Neuronal stem cell (in vitro differentiated cells): Measurements from ENCODE around the gene TMC8.

Experiments used
- DNase-seq: peaks from one replicate; pipeline ENCODE4 v3.0.0-alpha.2; 2013; ENCODE audit warnings: low spot score
- H2AFZ ChIP-seq: one replicate; pipeline ENCODE4 v1.6.1; 2013; ENCODE audit warnings: mild to moderate bottlenecking, low read length, inconsistent platforms
- H2AK5ac ChIP-seq: 2 replicates; pipeline ENCODE4 v1.6.1; 2013; ENCODE audit warnings: low read depth, mild to moderate bottlenecking, inconsistent platforms, low read length, moderate library complexity, mixed read lengths
- H2BK120ac ChIP-seq: 2 replicates; pipeline ENCODE4 v1.6.1; 2013; ENCODE audit warnings: low read depth, mild to moderate bottlenecking, inconsistent platforms, low read length, moderate library complexity, mixed read lengths
- H2BK12ac ChIP-seq: one replicate; pipeline ENCODE4 v1.6.1; 2013; ENCODE audit warnings: low read length, inconsistent platforms
- H2BK15ac ChIP-seq: 2 replicates; pipeline ENCODE4 v1.6.1; 2013; ENCODE audit warnings: mild to moderate bottlenecking, low read length, inconsistent platforms, mixed read lengths
- H2BK5ac ChIP-seq: one replicate; pipeline ENCODE4 v1.6.1; 2013; ENCODE audit warnings: inconsistent platforms, mild to moderate bottlenecking, low read length, moderate library complexity
- H3K14ac ChIP-seq: one replicate; pipeline ENCODE4 v1.6.1; 2013; ENCODE audit warnings: low read length, inconsistent platforms
- H3K18ac ChIP-seq: 2 replicates; pipeline ENCODE4 v1.6.1; 2013; ENCODE audit warnings: low read length, inconsistent platforms
- H3K23ac ChIP-seq: 2 replicates; pipeline ENCODE4 v1.6.1; 2013; ENCODE audit warnings: low read depth, mild to moderate bottlenecking, mixed read lengths, low read length, inconsistent platforms; ENCODE audit not compliant: poor library complexity
- H3K27ac ChIP-seq: replicated peaks from 3 replicates; pipeline ENCODE4 v1.5.1; 2013; ENCODE audit warnings: low read length, inconsistent platforms
- H3K27me3 ChIP-seq, 3 experiments: 2 replicates each; pipeline ENCODE4 v1.6.1; 2013; ENCODE audit warnings: low read length in 3 of 3, mild to moderate bottlenecking in 2 of 3, inconsistent platforms in 1 of 3, low read depth in 1 of 3, mixed read lengths in 1 of 3, moderate library complexity in 1 of 3; ENCODE audit not compliant: control insufficient read depth in 3 of 3, insufficient read depth in 3 of 3
- H3K36me3 ChIP-seq, 2 donors: replicated peaks in 1 of 2; 2 replicates each; pipeline ENCODE4 v1.6.1; 2013; ENCODE audit warnings: low read length in 2 of 2; ENCODE audit not compliant: control insufficient read depth in 2 of 2, insufficient read depth in 2 of 2
- H3K4ac ChIP-seq: 2 replicates; pipeline ENCODE4 v1.6.1; 2013; ENCODE audit warnings: inconsistent platforms, mild to moderate bottlenecking, low read length, moderate library complexity
- H3K4me1 ChIP-seq, 2 donors: 1 replicate in 1 of 2; 2 replicates in 1 of 2; pipeline ENCODE4 v1.6.1; 2013; ENCODE audit warnings: low read length in 2 of 2, low read depth in 1 of 2; ENCODE audit not compliant: control insufficient read depth in 2 of 2, insufficient read depth in 1 of 2
- H3K4me2 ChIP-seq: one replicate; pipeline ENCODE4 v1.6.1; 2013; ENCODE audit warnings: mild to moderate bottlenecking, low read length, inconsistent platforms; ENCODE audit not compliant: insufficient read depth, poor library complexity, severe bottlenecking
- H3K4me3 ChIP-seq, 2 donors: 2 replicates each; pipeline ENCODE4 v1.5.1; 2013; ENCODE audit warnings: low read length in 2 of 2, mild to moderate bottlenecking in 2 of 2, inconsistent platforms in 1 of 2, moderate library complexity in 1 of 2
- H3K79me1 ChIP-seq: one replicate; pipeline ENCODE4 v1.6.1; 2013; ENCODE audit warnings: low read depth, mild to moderate bottlenecking, inconsistent platforms, low read length, moderate library complexity
- H3K9ac ChIP-seq: one replicate; pipeline ENCODE4 v1.6.1; 2013; ENCODE audit warnings: mild to moderate bottlenecking, low read depth, low read length, inconsistent platforms; ENCODE audit not compliant: poor library complexity
- H3K9me3 ChIP-seq, 2 donors: replicated peaks in 1 of 2; 2 replicates each; pipeline versions ENCODE3 to v1.6.1; 2013; ENCODE audit warnings: low read length in 2 of 2, mild to moderate bottlenecking in 2 of 2, inconsistent platforms in 1 of 2, low read depth in 1 of 2, mixed read lengths in 1 of 2, moderate library complexity in 1 of 2; ENCODE audit not compliant: control insufficient read depth in 2 of 2, insufficient read depth in 1 of 2
- H4K8ac ChIP-seq: one replicate; pipeline ENCODE4 v1.6.1; 2013; ENCODE audit warnings: low read depth, mild to moderate bottlenecking, inconsistent platforms, low read length, moderate library complexity
- H4K91ac ChIP-seq: one replicate; pipeline ENCODE4 v1.6.1; 2013; ENCODE audit warnings: low read length, low read depth, mild to moderate bottlenecking, inconsistent platforms; ENCODE audit not compliant: poor library complexity
- WGBS, 2 donors: extraction: QIAGEN DNeasy Blood & Tissue Kit; methylation state at CpG; one replicate each; pipeline ENCODE4 v1.1.7; 2013; ENCODE audit warnings: missing lambda C conversion rate in 2 of 2, mixed read lengths in 1 of 2; ENCODE audit not compliant: insufficient read length in 2 of 2, insufficient replicate concordance in 1 of 2; ENCODE audit errors: extremely low coverage in 2 of 2; 5-methylcytosine and 5-hydroxymethylcytosine counted together

The TMC8 gene

GRCh38 chr17:78168242-78168902, 37.8 kb downstream of the TMC8 start, which contains the start of gene SYNGR2:
SYNGR2 (plus strand) TSS chr17:78168581; CDS start chr17:78168617, 36 bp downstream.
- Histone ChIP-seq H3K36me3 (peaks cover 0 to 10% of the 10 kb centered on the region in 2 donors), H3K79me1 (peaks cover 1% of the 10 kb centered on the region), H3K4me1 (peaks cover 5 to 10% of the 10 kb centered on the region in 2 donors), H4K8ac (no peak within 1 kb of the TSS), H3K27ac (no peak within 1 kb of the TSS), H3K4ac (no peak within 1 kb of the TSS), H3K18ac (peak within 1 kb of the TSS; percentile 95), H3K27me3 (peaks cover 0 to 9% (median 0%) of the 10 kb centered on the region in 3 experiments), H3K4me3 (peak within 1 kb of the TSS; percentile 60 to 88), H2BK120ac (no peak within 1 kb of the TSS), H2BK15ac (peak within 1 kb of the TSS; percentile 98), H3K9me3 (peaks cover 0 to 4% of the 10 kb centered on the region in 2 donors), H2BK5ac (peak within 1 kb of the TSS; percentile 22), H2AFZ (peak within 1 kb of the TSS; percentile 98), H3K14ac (no peak within 1 kb of the TSS), H2AK5ac (peak within 1 kb of the TSS; percentile 79), H2BK12ac (no peak within 1 kb of the TSS), H4K91ac (no peak within 1 kb of the TSS), H3K4me2 (peak within 1 kb of the TSS; percentile 91), H3K9ac (peak within 1 kb of the TSS; percentile 86), H3K23ac (peak within 1 kb of the TSS; percentile 89)
- no CpG with 5 or more reads among the region's 84 CpGs for WGBS, 2 donors
- peak; percentile 82 for DNase-seq

GRCh38 chr17:78168903-78169793, 38.6 kb downstream of the TMC8 start:
- H2AFZ ChIP-seq = peak overlapping the region; percentile 98
- no peak for DNase-seq
- peak overlapping the region; percentile 72 for H3K9ac ChIP-seq
- no peak overlapping the region for H3K14ac ChIP-seq
- WGBS, 2 donors = no CpG with 5 or more reads among the region's 38 CpGs
- no peak overlapping the region for H3K4ac ChIP-seq
- peak overlapping the region; percentile 79 for H2AK5ac ChIP-seq
- no peak overlapping the region for H4K91ac ChIP-seq
- H3K27ac ChIP-seq = no peak overlapping the region
- H4K8ac ChIP-seq = no peak overlapping the region
- H2BK120ac ChIP-seq = no peak overlapping the region
- peak overlapping the region; percentile 83 for H2BK15ac ChIP-seq
- peak overlapping the region; percentile 53 for H3K18ac ChIP-seq
- no peak overlapping the region for H2BK12ac ChIP-seq
- H3K27me3 ChIP-seq = peaks cover 0 to 6% (median 0%) of the 10 kb centered on the region in 3 experiments
- peaks cover 5 to 10% of the 10 kb centered on the region in 2 donors for H3K4me1 ChIP-seq
- H3K23ac ChIP-seq = peak overlapping the region; percentile 44
- H3K9me3 ChIP-seq = peaks cover 0 to 4% of the 10 kb centered on the region in 2 donors
- H3K4me2 ChIP-seq = peak overlapping the region; percentile 91
- H3K79me1 ChIP-seq = peaks cover 1% of the 10 kb centered on the region
- H3K36me3 ChIP-seq = peaks cover 3 to 18% of the 10 kb centered on the region in 2 donors
- peak overlapping the region; percentile 60 to 88 for H3K4me3 ChIP-seq
- peak overlapping the region; percentile 22 for H2BK5ac ChIP-seq

GRCh38 chr17:78170692-78171590, 40.4 kb downstream of the TMC8 start:
- H2BK15ac ChIP-seq = no peak overlapping the region
- no peak overlapping the region for H2BK12ac ChIP-seq
- H3K27ac ChIP-seq = no peak overlapping the region
- no peak overlapping the region for H2BK5ac ChIP-seq
- H3K36me3 ChIP-seq = peaks cover 18 to 36% of the 10 kb centered on the region in 2 donors
- H3K9ac ChIP-seq = no peak overlapping the region
- no peak for DNase-seq
- no peak overlapping the region for H2AFZ ChIP-seq
- H3K4me1 ChIP-seq = peaks cover 5 to 10% of the 10 kb centered on the region in 2 donors
- no peak overlapping the region for H4K91ac ChIP-seq
- no peak overlapping the region for H3K4me3 ChIP-seq
- WGBS, 2 donors = no CpG with 5 or more reads among the region's 31 CpGs
- H2AK5ac ChIP-seq = peak overlapping the region; percentile 33
- H3K9me3 ChIP-seq = peaks cover 0 to 4% of the 10 kb centered on the region in 2 donors
- H3K79me1 ChIP-seq = peaks cover 1% of the 10 kb centered on the region
- H3K18ac ChIP-seq = peak overlapping the region; percentile 13
- H3K4me2 ChIP-seq = no peak overlapping the region
- H2BK120ac ChIP-seq = no peak overlapping the region
- no peak overlapping the region for H4K8ac ChIP-seq
- no peaks in the 10 kb centered on the region for H3K27me3 ChIP-seq
- H3K4ac ChIP-seq = no peak overlapping the region
- H3K23ac ChIP-seq = peak overlapping the region; percentile 67
- no peak overlapping the region for H3K14ac ChIP-seq
